Breast epithelium (tissue), 4 donors: ENCODE results near the gene ENO4. TPM values are rescaled to one million over a fixed set of nuclear protein-coding genes. Genes with fewer than 3 reads are reported as not detected.

Experiments used
- DNase-seq, 2 donors: peaks; one replicate each; pipeline ENCODE4 v3.0.0-alpha.2; 2019; ENCODE audit warnings: low spot score in 2 of 2
- H3K27ac ChIP-seq, 2 donors: fragments of 200-600 bp; sonication (generic) in 1 of 2; one replicate each; pipeline ENCODE4 v1.5.1; 2016 to 2019; ENCODE audit warnings: mild to moderate bottlenecking in 1 of 2
- H3K27me3 ChIP-seq, 2 donors: fragments of 200-600 bp; sonication (generic) in 1 of 2; one replicate each; pipeline versions ENCODE4 v1.5.1 to v1.6.0; 2017 to 2019; ENCODE audit warnings: control low read depth in 1 of 2, mild to moderate bottlenecking in 1 of 2
- H3K36me3 ChIP-seq: fragments of 200-600 bp; one replicate; pipeline ENCODE4 v1.5.1; 2019
- H3K4me1 ChIP-seq, 2 donors: fragments of 200-600 bp; sonication (generic); one replicate each; pipeline ENCODE4 v1.5.1; 2016 to 2019; ENCODE audit warnings: control low read depth in 1 of 2
- H3K4me3 ChIP-seq, 3 donors: fragments of 200-600 bp; sonication (generic); 1 replicate in 2 of 3; 2 replicates in 1 of 3; pipeline ENCODE4 v1.5.1; 2016 to 2019; ENCODE audit warnings: mild to moderate bottlenecking in 3 of 3, moderate library complexity in 2 of 3
- H3K9me3 ChIP-seq, 2 donors: fragments of 200-600 bp; sonication (generic) in 1 of 2; one replicate each; pipeline ENCODE4 v1.5.1; 2016 to 2019; ENCODE audit warnings: control low read depth in 1 of 2
- POLR2A ChIP-seq: fragments of 450-650 bp; IDR thresholded peaks from one replicate; pipeline ENCODE4 v1.6.1; 2016; ENCODE audit warnings: antibody characterized with exemption, mild to moderate bottlenecking, moderate library complexity
- POLR2AphosphoS5 ChIP-seq, 3 donors: sonication (generic); formaldehyde crosslinking; IDR thresholded peaks; one replicate each; pipeline ENCODE4 v1.6.1; 2017; ENCODE audit warnings: antibody characterized with exemption in 3 of 3
- intact Hi-C: fragments of 100-400 bp; cut with DNase I; formaldehyde crosslinking; loops from one replicate; pipeline ENCODE4 v1.15.1; 2023; ENCODE audit warnings: low total_unique reads
- total RNA-seq, 3 donors: library from RNA; depleted of rRNA; stranded (reverse); fragments of >200 nt; gene quantifications; one replicate each; pipeline ENCODE4 v1.1.0, GENCODE V29; 2016
- TF ChIP-seq, protein P1 (sequence below), 3 donors: fragments of 450-650 bp; IDR thresholded peaks; one replicate each; pipeline ENCODE4 v1.5.1; 2016 to 2017; ENCODE audit warnings: antibody characterized with exemption in 3 of 3, mild to moderate bottlenecking in 3 of 3, moderate library complexity in 3 of 3

Gene ENO4
- total RNA-seq, 3 donors from 2014 or later = 0.16 to 1.9 (median 0.66) TPM

- DNase-seq = no peak
- H3K36me3 ChIP-seq = peaks cover 2% of the 10 kb centered on the region
- H3K27ac ChIP-seq = no peak overlapping the region
- H3K4me3 ChIP-seq = no peak overlapping the region
- H3K27me3 ChIP-seq = no peaks in the 10 kb centered on the region
- TF ChIP-seq POLR2A = no peak
- no peak for TF ChIP-seq POLR2AphosphoS5 (IDR thresholded peaks at IDR 0.05)
- TF ChIP-seq, protein P1, sequence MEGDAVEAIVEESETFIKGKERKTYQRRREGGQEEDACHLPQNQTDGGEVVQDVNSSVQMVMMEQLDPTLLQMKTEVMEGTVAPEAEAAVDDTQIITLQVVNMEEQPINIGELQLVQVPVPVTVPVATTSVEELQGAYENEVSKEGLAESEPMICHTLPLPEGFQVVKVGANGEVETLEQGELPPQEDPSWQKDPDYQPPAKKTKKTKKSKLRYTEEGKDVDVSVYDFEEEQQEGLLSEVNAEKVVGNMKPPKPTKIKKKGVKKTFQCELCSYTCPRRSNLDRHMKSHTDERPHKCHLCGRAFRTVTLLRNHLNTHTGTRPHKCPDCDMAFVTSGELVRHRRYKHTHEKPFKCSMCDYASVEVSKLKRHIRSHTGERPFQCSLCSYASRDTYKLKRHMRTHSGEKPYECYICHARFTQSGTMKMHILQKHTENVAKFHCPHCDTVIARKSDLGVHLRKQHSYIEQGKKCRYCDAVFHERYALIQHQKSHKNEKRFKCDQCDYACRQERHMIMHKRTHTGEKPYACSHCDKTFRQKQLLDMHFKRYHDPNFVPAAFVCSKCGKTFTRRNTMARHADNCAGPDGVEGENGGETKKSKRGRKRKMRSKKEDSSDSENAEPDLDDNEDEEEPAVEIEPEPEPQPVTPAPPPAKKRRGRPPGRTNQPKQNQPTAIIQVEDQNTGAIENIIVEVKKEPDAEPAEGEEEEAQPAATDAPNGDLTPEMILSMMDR (IDR thresholded peaks at IDR 0.05) = no peak
- intact Hi-C loops = no loop called here
- H3K9me3 ChIP-seq = no peaks in the 10 kb centered on the region
- H3K4me1 ChIP-seq = no peaks in the 10 kb centered on the region
Measured at GRCh38 chr10:116931806-116932205, 82.5 kb downstream of the ENO4 start.

Other genes with a start within 250 kb of the ENO4 start
- gene PNLIPRP2, start 228.5 kb upstream of the ENO4 start, total RNA-seq = not detected
- 10 to 100 TPM; 13.2 to 23.6 (median 14.2) TPM for gene HSPA12A, start 106.9 kb upstream of the ENO4 start, total RNA-seq
- gene SHTN1, start 155.7 kb downstream of the ENO4 start, total RNA-seq = 10 to 100 TPM; 14.4 to 36.0 (median 17.8) TPM